Parathyroid adenoma (tissue), 2 donors: ENCODE results near the gene KLHL30.

Experiments used
- H2AFZ ChIP-seq: fragments of 300-600 bp; sonication (generic); one replicate; pipeline ENCODE4 v1.7.0; 2017; ENCODE audit warnings: antibody characterized with exemption, mild to moderate bottlenecking
- H3K27ac ChIP-seq: fragments of 300-600 bp; sonication (generic); one replicate; pipeline ENCODE4 v1.7.0; 2017
- H3K27me3 ChIP-seq: fragments of 300-600 bp; sonication (generic); one replicate; pipeline ENCODE4 v1.7.0; 2017; ENCODE audit warnings: low read length; ENCODE audit not compliant: control insufficient read depth, insufficient read depth
- H3K36me3 ChIP-seq: fragments of 300-600 bp; sonication (generic); one replicate; pipeline ENCODE4 v1.7.0; 2017; ENCODE audit warnings: low read length; ENCODE audit not compliant: control insufficient read depth, insufficient read depth
- H3K4me1 ChIP-seq: fragments of 300-600 bp; sonication (generic); one replicate; pipeline ENCODE4 v1.7.0; 2017; ENCODE audit warnings: control low read depth
- H3K4me2 ChIP-seq: fragments of 300-600 bp; sonication (generic); one replicate; pipeline ENCODE4 v1.7.0; 2017; ENCODE audit warnings: low read length
- H3K4me3 ChIP-seq: fragments of 300-600 bp; sonication (generic); one replicate; pipeline ENCODE4 v1.7.0; 2017; ENCODE audit warnings: low read depth, low read length
- H3K79me2 ChIP-seq: fragments of 300-600 bp; sonication (generic); one replicate; pipeline ENCODE4 v1.7.0; 2017; ENCODE audit warnings: control low read depth
- H3K9ac ChIP-seq: fragments of 300-600 bp; sonication (generic); one replicate; pipeline ENCODE4 v1.7.0; 2017; ENCODE audit warnings: mild to moderate bottlenecking
- H3K9me3 ChIP-seq: fragments of 300-600 bp; sonication (generic); one replicate; pipeline ENCODE4 v1.7.0; 2017; ENCODE audit warnings: low read length; ENCODE audit not compliant: control insufficient read depth
- CTCF ChIP-seq: fragments of 300-600 bp; sonication (generic); IDR thresholded peaks from one replicate; pipeline ENCODE4 v1.7.0; 2017; ENCODE audit warnings: antibody characterized with exemption, mild to moderate bottlenecking
- donor health status: primary hyperparathyroidism.

KLHL30 gene

GRCh38 chr2:238182362-238182761, 43.9 kb downstream of the KLHL30 start:
- no peak for TF ChIP-seq CTCF
- Histone ChIP-seq H3K4me3 (no peak overlapping the region), H3K27me3 (no peaks in the 10 kb centered on the region), H3K79me2 (no peaks in the 10 kb centered on the region), H3K27ac (no peak overlapping the region), H3K4me1 (peaks cover 6% of the 10 kb centered on the region), H3K4me2 (no peak overlapping the region), H3K9ac (no peak overlapping the region), H3K9me3 (no peaks in the 10 kb centered on the region), H3K36me3 (no peaks in the 10 kb centered on the region), H2AFZ (no peak overlapping the region)

GRCh38 chr2:238183821-238184220, 45.4 kb downstream of the KLHL30 start:
- no peak overlapping the region for H3K27ac ChIP-seq
- no peak overlapping the region for H3K4me2 ChIP-seq
- H3K4me3 ChIP-seq, result no peak overlapping the region
- H3K27me3 ChIP-seq, result no peaks in the 10 kb centered on the region
- TF ChIP-seq CTCF, result no peak
- no peak overlapping the region for H3K9ac ChIP-seq
- H3K36me3 ChIP-seq, result no peaks in the 10 kb centered on the region
- no peaks in the 10 kb centered on the region for H3K9me3 ChIP-seq
- no peak overlapping the region for H2AFZ ChIP-seq
- peaks cover 5% of the 10 kb centered on the region for H3K79me2 ChIP-seq
- peaks cover 6% of the 10 kb centered on the region for H3K4me1 ChIP-seq

- H3K27ac ChIP-seq, result no peak overlapping the region
- no peaks in the 10 kb centered on the region for H3K9me3 ChIP-seq
- H3K9ac ChIP-seq, result no peak overlapping the region
- no peaks in the 10 kb centered on the region for H3K36me3 ChIP-seq
- peaks cover 5% of the 10 kb centered on the region for H3K79me2 ChIP-seq
- no peak overlapping the region for H3K4me2 ChIP-seq
- H3K4me1 ChIP-seq, result peaks cover 6% of the 10 kb centered on the region
- no peak overlapping the region for H3K4me3 ChIP-seq
- no peak overlapping the region for H2AFZ ChIP-seq
- no peaks in the 10 kb centered on the region for H3K27me3 ChIP-seq
- no peak for TF ChIP-seq CTCF
Observed at GRCh38 chr2:238187618-238188548, 49.4 kb downstream of the KLHL30 start.

GRCh38 chr2:238190445-238190844, 52.0 kb downstream of the KLHL30 start:
- H3K36me3 ChIP-seq, result no peaks in the 10 kb centered on the region
- H3K4me1 ChIP-seq, result no peaks in the 10 kb centered on the region
- no peak for TF ChIP-seq CTCF

More at GRCh38 chr2:238190445-238190844, 52.0 kb downstream of the KLHL30 start:
- Histone ChIP-seq H2AFZ (no peak overlapping the region), H3K27ac (no peak overlapping the region), H3K9ac (no peak overlapping the region), H3K27me3 (no peaks in the 10 kb centered on the region), H3K79me2 (peaks cover 11% of the 10 kb centered on the region), H3K4me3 (no peak overlapping the region), H3K4me2 (no peak overlapping the region), H3K9me3 (no peaks in the 10 kb centered on the region)
